H9 (cell line): Measurements from ENCODE around the gene CAMTA1. TPM values are rescaled to one million over a fixed set of nuclear protein-coding genes. Genes with fewer than 3 reads are reported as not detected.

Experiments used
- DNase-seq: peaks from one replicate; pipeline ENCODE4 v3.0.0-alpha.2; 2017
- H2AFZ ChIP-seq: one replicate; pipeline ENCODE4 v1.6.1; 2013; ENCODE audit warnings: mild to moderate bottlenecking, low read length, control low read depth, moderate library complexity
- H2AK5ac ChIP-seq: 2 replicates; pipeline ENCODE4 v1.6.1; 2013; ENCODE audit warnings: low read length, control low read depth, mixed read lengths; ENCODE audit not compliant: insufficient read length
- H2BK120ac ChIP-seq: one replicate; pipeline ENCODE4 v1.6.1; 2013; ENCODE audit warnings: low read depth, mild to moderate bottlenecking, low read length, control low read depth, inconsistent platforms; ENCODE audit not compliant: poor library complexity, severe bottlenecking
- H2BK12ac ChIP-seq: 2 replicates; pipeline ENCODE4 v1.6.1; 2013; ENCODE audit warnings: low read length, control low read depth, mixed read lengths, low read depth; ENCODE audit not compliant: insufficient read length
- H2BK15ac ChIP-seq: 2 replicates; pipeline ENCODE4 v1.6.1; 2013; ENCODE audit warnings: low read depth, low read length, control low read depth
- H2BK20ac ChIP-seq: one replicate; pipeline ENCODE4 v1.6.1; 2013; ENCODE audit warnings: low read depth, mild to moderate bottlenecking, low read length, control low read depth, inconsistent platforms; ENCODE audit not compliant: poor library complexity, severe bottlenecking
- H2BK5ac ChIP-seq: 2 replicates; pipeline ENCODE4 v1.6.1; 2013; ENCODE audit warnings: low read length, control low read depth, mixed read lengths; ENCODE audit not compliant: insufficient read length
- H3K14ac ChIP-seq: 2 replicates; pipeline ENCODE4 v1.6.1; 2013; ENCODE audit warnings: low read length, control low read depth; ENCODE audit not compliant: insufficient read depth
- H3K18ac ChIP-seq: 2 replicates; pipeline ENCODE4 v1.6.1; 2013; ENCODE audit warnings: low read depth, mild to moderate bottlenecking, mixed read lengths, low read length, control low read depth; ENCODE audit not compliant: insufficient read length
- H3K23ac ChIP-seq: 2 replicates; pipeline ENCODE4 v1.6.1; 2013; ENCODE audit warnings: low read length, control low read depth, mixed read lengths, low read depth; ENCODE audit not compliant: insufficient read length
- H3K23me2 ChIP-seq: 2 replicates; pipeline ENCODE4 v1.6.1; 2013; ENCODE audit warnings: low read depth, mild to moderate bottlenecking, mixed read lengths, low read length, control low read depth; ENCODE audit not compliant: insufficient read length, poor library complexity, severe bottlenecking
- H3K27ac ChIP-seq: 2 replicates; pipeline ENCODE4 v1.5.1; 2013; ENCODE audit warnings: low read length, control low read depth, mixed read lengths, low read depth; ENCODE audit not compliant: insufficient read length
- H3K27me3 ChIP-seq: 2 replicates; pipeline ENCODE4 v1.6.1; 2013; ENCODE audit warnings: low read length, control low read depth, inconsistent platforms; ENCODE audit not compliant: insufficient read depth
- H3K4ac ChIP-seq: 2 replicates; pipeline ENCODE4 v1.6.1; 2013; ENCODE audit warnings: low read depth, mild to moderate bottlenecking, control low read depth, inconsistent platforms, low read length, moderate library complexity
- H3K4me1 ChIP-seq: 2 replicates; pipeline ENCODE4 v1.6.1; 2013; ENCODE audit warnings: low read length, control low read depth, inconsistent platforms; ENCODE audit not compliant: insufficient read depth
- H3K4me2 ChIP-seq: 2 replicates; pipeline ENCODE4 v1.6.1; 2013; ENCODE audit warnings: low read length, control low read depth, mixed read lengths; ENCODE audit not compliant: insufficient read length, insufficient read depth
- H3K56ac ChIP-seq: 2 replicates; pipeline ENCODE4 v1.6.1; 2013; ENCODE audit warnings: low read depth, mild to moderate bottlenecking, mixed read lengths, low read length, control low read depth; ENCODE audit not compliant: insufficient read length
- H3K79me1 ChIP-seq: 2 replicates; pipeline ENCODE4 v1.6.1; 2013; ENCODE audit warnings: low read depth, mild to moderate bottlenecking, moderate library complexity, low read length, control low read depth, inconsistent platforms; ENCODE audit not compliant: insufficient read depth, poor library complexity, severe bottlenecking
- H3K79me2 ChIP-seq: 2 replicates; pipeline ENCODE4 v1.6.1; 2013; ENCODE audit warnings: low read length, control low read depth, inconsistent platforms; ENCODE audit not compliant: insufficient read depth
- H3K9ac ChIP-seq: 2 replicates; pipeline ENCODE4 v1.6.1; 2013; ENCODE audit warnings: low read length, control low read depth, mixed read lengths; ENCODE audit not compliant: insufficient read length; ENCODE audit errors: extremely low read depth
- H3K9me3 ChIP-seq: one replicate; pipeline ENCODE4 v1.6.1; 2013; ENCODE audit warnings: low read depth, low read length, inconsistent platforms; ENCODE audit not compliant: control insufficient read depth
- H3T11ph ChIP-seq: one replicate; pipeline ENCODE4 v1.6.1; 2013; ENCODE audit warnings: mild to moderate bottlenecking, low read length, control low read depth, inconsistent platforms
- H4K20me1 ChIP-seq: one replicate; pipeline ENCODE4 v1.6.1; 2013; ENCODE audit not compliant: control insufficient read depth, insufficient read length, insufficient read depth
- H4K5ac ChIP-seq: 2 replicates; pipeline ENCODE4 v1.6.1; 2013; ENCODE audit warnings: low read depth, mild to moderate bottlenecking, mixed read lengths, low read length, control low read depth; ENCODE audit not compliant: insufficient read length
- H4K8ac ChIP-seq: replicated peaks from 2 replicates; pipeline ENCODE4 v1.6.1; 2013; ENCODE audit warnings: low read length, control low read depth, mixed read lengths, low read depth; ENCODE audit not compliant: insufficient read length
- H4K91ac ChIP-seq: 2 replicates; pipeline ENCODE4 v1.6.1; 2013; ENCODE audit warnings: low read depth, mild to moderate bottlenecking, moderate library complexity, mixed read lengths, low read length, control low read depth; ENCODE audit not compliant: insufficient read length
- H3K27ac Mint-ChIP-seq, 3 experiments: 2 replicates in 2 of 3; 3 replicates in 1 of 3; pipeline ENCODE4 v1.8.0; 2020 to 2021; ENCODE audit warnings: mixed read lengths in 3 of 3, mild to moderate bottlenecking in 1 of 3, moderate library complexity in 1 of 3
- H3K27me3 Mint-ChIP-seq: 2 replicates; pipeline ENCODE4 v1.8.0; 2021; ENCODE audit warnings: low read depth, mild to moderate bottlenecking, moderate library complexity, mixed read lengths
- H3K36me3 Mint-ChIP-seq, 3 experiments: 2 replicates in 2 of 3; 3 replicates in 1 of 3; pipeline ENCODE4 v1.8.0; 2020 to 2021; ENCODE audit warnings: low read depth in 3 of 3, mixed read lengths in 3 of 3; ENCODE audit not compliant: insufficient read depth in 1 of 3
- H3K4me1 Mint-ChIP-seq, 2 experiments: 2 replicates each; pipeline ENCODE4 v1.8.0; 2020; ENCODE audit warnings: mixed read lengths in 2 of 2
- H3K4me3 Mint-ChIP-seq, 2 experiments: 2 replicates in 1 of 2; 3 replicates in 1 of 2; pipeline ENCODE4 v1.8.0; 2020 to 2021; ENCODE audit warnings: mild to moderate bottlenecking in 2 of 2, mixed read lengths in 2 of 2, moderate library complexity in 1 of 2
- H3K9me3 Mint-ChIP-seq, 2 experiments: 2 replicates in 1 of 2; 3 replicates in 1 of 2; pipeline ENCODE4 v1.8.0; 2020; ENCODE audit warnings: mild to moderate bottlenecking in 2 of 2, mixed read lengths in 2 of 2, moderate library complexity in 1 of 2
- CTCF ChIP-seq: fragments of 200-600 bp; sonication (generic); conservative IDR thresholded peaks from 3 replicates; pipeline ENCODE4 v1.8.0; 2021; ENCODE audit warnings: antibody characterized with exemption, mild to moderate bottlenecking
- WGBS: extraction: QIAGEN DNeasy Blood & Tissue Kit; methylation state at CpG from one replicate; pipeline ENCODE4 v1.1.7; 2013; ENCODE audit warnings: missing lambda C conversion rate, low lambda C conversion rate, mixed read lengths; ENCODE audit not compliant: insufficient read length; ENCODE audit errors: extremely low coverage; 5-methylcytosine and 5-hydroxymethylcytosine counted together
- total RNA-seq: library from RNA; stranded (reverse); gene quantifications from 2 replicates; pipeline ENCODE4 v1.2.1, GENCODE V29; 2021

Gene CAMTA1
- total RNA-seq, 1 experiment from 2014 or later = 115 TPM

- no CpG with 5 or more reads among the region's 6 CpGs for WGBS
- no peak overlapping the region for H4K5ac ChIP-seq
- no peak overlapping the region for H3K23ac ChIP-seq
- H2BK5ac ChIP-seq = no peak overlapping the region
- H3K4me2 ChIP-seq = no peak overlapping the region
- no peak overlapping the region for H4K91ac ChIP-seq
- no peak overlapping the region for H2BK12ac ChIP-seq
- no peak overlapping the region for H2BK20ac ChIP-seq
- no peaks in the 10 kb centered on the region for H3K36me3 Mint-ChIP-seq
- no peak overlapping the region for H3K56ac ChIP-seq
- H2AFZ ChIP-seq = no peak overlapping the region
- H2BK15ac ChIP-seq = no peak overlapping the region
- no peak overlapping the region for H3T11ph ChIP-seq
- H3K27ac Mint-ChIP-seq = no peak overlapping the region
- peaks cover 3% of the 10 kb centered on the region; the same call in 1 of the 2 replicates for H3K4me1 ChIP-seq
- no peak for TF ChIP-seq CTCF
- no peaks in the 10 kb centered on the region for H3K27me3 ChIP-seq
- H3K4me3 Mint-ChIP-seq = no peak overlapping the region
- H3K4me1 Mint-ChIP-seq = peaks cover 4 to 5% of the 10 kb centered on the region in 2 experiments
- H3K27ac ChIP-seq = no peak overlapping the region
- H3K23me2 ChIP-seq = no peaks in the 10 kb centered on the region
- no peaks in the 10 kb centered on the region for H3K9me3 Mint-ChIP-seq
- no peak for DNase-seq
- no peaks in the 10 kb centered on the region for H3K27me3 Mint-ChIP-seq
- H3K79me1 ChIP-seq = no peaks in the 10 kb centered on the region
- no peak overlapping the region for H2AK5ac ChIP-seq
- H4K8ac ChIP-seq = no peak overlapping the region
- no peak overlapping the region for H3K14ac ChIP-seq
- no peaks in the 10 kb centered on the region for H3K79me2 ChIP-seq
- H4K20me1 ChIP-seq = peaks cover 2% of the 10 kb centered on the region
- no peaks in the 10 kb centered on the region for H3K9me3 ChIP-seq
- no peak overlapping the region for H3K4ac ChIP-seq
- H2BK120ac ChIP-seq = no peak overlapping the region
- no peak overlapping the region for H3K9ac ChIP-seq
- no peak overlapping the region for H3K18ac ChIP-seq
These were observed 696.8 kb downstream of the CAMTA1 start for GRCh38 chr1:7482077-7482476.
